Glutamatergic neuron (in vitro differentiated cells): ENCODE data around the gene CHD5. TPM values are rescaled to one million over a fixed set of nuclear protein-coding genes. Genes with fewer than 3 reads are reported as not detected.

Experiments
- DNase-seq: peaks from one replicate; pipeline ENCODE4 v3.0.0; 2022
- H3K27ac Mint-ChIP-seq: one replicate; pipeline ENCODE4 v1.8.0; 2020; ENCODE audit warnings: mild to moderate bottlenecking, mixed read lengths, inconsistent platforms; ENCODE audit not compliant: unreplicated experiment
- H3K27me3 Mint-ChIP-seq: one replicate; pipeline ENCODE4 v1.8.0; 2020; ENCODE audit warnings: mild to moderate bottlenecking, moderate library complexity, mixed read lengths, inconsistent platforms; ENCODE audit not compliant: unreplicated experiment
- H3K36me3 Mint-ChIP-seq: one replicate; pipeline ENCODE4 v1.8.0; 2020; ENCODE audit warnings: mild to moderate bottlenecking, mixed read lengths, inconsistent platforms; ENCODE audit not compliant: unreplicated experiment
- H3K4me1 Mint-ChIP-seq: one replicate; pipeline ENCODE4 v1.8.0; 2020; ENCODE audit warnings: mild to moderate bottlenecking, low read depth, mixed read lengths, inconsistent platforms; ENCODE audit not compliant: unreplicated experiment
- H3K4me3 Mint-ChIP-seq: one replicate; pipeline ENCODE4 v1.8.0; 2020; ENCODE audit warnings: mild to moderate bottlenecking, mixed read lengths, inconsistent platforms; ENCODE audit not compliant: unreplicated experiment
- H3K9me3 Mint-ChIP-seq: one replicate; pipeline ENCODE4 v1.8.0; 2020; ENCODE audit warnings: mild to moderate bottlenecking, moderate library complexity, mixed read lengths, inconsistent platforms; ENCODE audit not compliant: unreplicated experiment
- total RNA-seq: library from RNA; stranded (reverse); fragmentation: NEBNext Ultra II Directional; extraction: Animal tissue kit (Norgen Biotek cat#: 25700); gene quantifications from one replicate; pipeline ENCODE4 v1.2.1, GENCODE V29; 2021; ENCODE audit not compliant: unreplicated experiment
- TF ChIP-seq, protein P1 (sequence below): fragments of 200-600 bp; sonication (generic); IDR thresholded peaks from one replicate; pipeline ENCODE4 v1.5.0; 2021; ENCODE audit not compliant: partially characterized antibody, unreplicated experiment

CHD5 gene
- total RNA-seq, 1 donor from 2014 or later: 0.96 TPM

DNA sequence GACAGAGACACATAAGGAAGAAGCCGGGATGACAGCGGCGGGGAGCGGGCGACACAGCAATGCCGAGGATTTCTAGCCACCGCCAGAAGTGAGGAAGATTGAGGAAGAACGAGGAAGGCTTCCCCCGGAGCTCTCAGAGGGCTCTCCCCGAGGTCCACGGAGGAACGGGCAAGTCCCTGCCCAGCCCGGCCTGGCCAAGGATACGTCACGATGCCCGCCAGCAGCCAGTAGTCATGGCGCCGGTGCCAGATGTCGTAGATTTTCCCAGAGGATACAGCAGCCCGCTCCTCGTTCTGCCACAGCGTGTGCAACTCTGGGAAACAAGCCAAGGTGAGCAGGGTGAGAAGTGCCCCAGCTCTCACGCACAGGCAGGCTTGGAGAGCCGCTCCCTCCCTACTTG, 68.5 kb downstream of the CHD5 start:
- TF ChIP-seq, protein P1, sequence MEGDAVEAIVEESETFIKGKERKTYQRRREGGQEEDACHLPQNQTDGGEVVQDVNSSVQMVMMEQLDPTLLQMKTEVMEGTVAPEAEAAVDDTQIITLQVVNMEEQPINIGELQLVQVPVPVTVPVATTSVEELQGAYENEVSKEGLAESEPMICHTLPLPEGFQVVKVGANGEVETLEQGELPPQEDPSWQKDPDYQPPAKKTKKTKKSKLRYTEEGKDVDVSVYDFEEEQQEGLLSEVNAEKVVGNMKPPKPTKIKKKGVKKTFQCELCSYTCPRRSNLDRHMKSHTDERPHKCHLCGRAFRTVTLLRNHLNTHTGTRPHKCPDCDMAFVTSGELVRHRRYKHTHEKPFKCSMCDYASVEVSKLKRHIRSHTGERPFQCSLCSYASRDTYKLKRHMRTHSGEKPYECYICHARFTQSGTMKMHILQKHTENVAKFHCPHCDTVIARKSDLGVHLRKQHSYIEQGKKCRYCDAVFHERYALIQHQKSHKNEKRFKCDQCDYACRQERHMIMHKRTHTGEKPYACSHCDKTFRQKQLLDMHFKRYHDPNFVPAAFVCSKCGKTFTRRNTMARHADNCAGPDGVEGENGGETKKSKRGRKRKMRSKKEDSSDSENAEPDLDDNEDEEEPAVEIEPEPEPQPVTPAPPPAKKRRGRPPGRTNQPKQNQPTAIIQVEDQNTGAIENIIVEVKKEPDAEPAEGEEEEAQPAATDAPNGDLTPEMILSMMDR: no peak
- peaks cover 2% of the 10 kb centered on the region for H3K9me3 Mint-ChIP-seq
- DNase-seq: no peak

DNA sequence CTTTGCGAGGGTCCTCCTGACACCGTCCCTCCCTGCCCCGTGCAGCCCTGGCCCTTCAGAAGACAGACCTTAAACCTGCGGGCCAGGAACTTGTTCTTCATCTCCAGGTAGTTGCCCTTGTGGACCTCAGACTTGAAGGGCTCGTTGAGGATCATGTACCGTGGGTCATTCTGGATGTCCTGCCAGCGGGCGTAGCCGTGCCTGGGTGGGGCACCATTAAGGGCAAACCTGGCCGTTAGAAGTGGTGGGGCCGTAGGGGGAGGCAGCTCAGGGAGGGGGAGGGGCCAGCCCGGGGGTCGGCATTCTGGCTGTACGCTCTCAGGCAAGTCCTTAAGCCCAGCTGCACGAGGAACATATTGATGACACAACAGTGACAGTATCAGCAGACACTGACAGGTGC, 69.8 kb downstream of the CHD5 start:
- Mint-ChIP-seq H3K4me1 (no peaks in the 10 kb centered on the region), H3K9me3 (peaks cover 2% of the 10 kb centered on the region), H3K27ac (no peak overlapping the region), H3K36me3 (no peaks in the 10 kb centered on the region), H3K4me3 (no peak overlapping the region), H3K27me3 (peaks cover 6% of the 10 kb centered on the region)
- TF ChIP-seq, protein P1: no peak
- peak; percentile 11 for DNase-seq

More for the DNA sequence above, 68.5 kb downstream of the CHD5 start:
- Mint-ChIP-seq H3K4me1 (no peaks in the 10 kb centered on the region), H3K27ac (no peak overlapping the region), H3K36me3 (peaks cover 5% of the 10 kb centered on the region), H3K27me3 (peaks cover 6% of the 10 kb centered on the region), H3K4me3 (no peak overlapping the region)

DNA sequence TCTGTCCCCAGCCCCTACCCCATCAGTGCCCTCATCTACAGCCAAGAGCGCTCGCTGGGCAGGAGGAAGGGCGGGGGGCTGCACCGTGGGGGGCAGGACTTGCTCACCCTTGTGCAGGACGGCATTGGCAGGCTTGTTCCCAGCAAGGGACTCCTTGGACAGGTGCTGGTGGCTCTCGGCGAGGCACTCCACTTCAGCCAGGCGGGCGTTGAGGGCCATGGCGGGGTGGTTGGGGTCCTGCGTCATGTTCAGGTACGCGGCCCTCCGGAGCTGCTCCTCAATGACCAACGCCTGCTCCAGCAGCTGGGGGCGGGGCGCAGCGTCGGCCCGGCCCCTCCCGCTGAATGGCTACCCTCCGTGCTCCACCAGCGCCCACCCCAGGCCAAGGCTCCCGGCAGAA, 70.4 kb downstream of the CHD5 start:
- Mint-ChIP-seq H3K27me3 (peaks cover 9% of the 10 kb centered on the region), H3K9me3 (peaks cover 5% of the 10 kb centered on the region), H3K27ac (no peak overlapping the region), H3K36me3 (no peaks in the 10 kb centered on the region), H3K4me3 (no peak overlapping the region), H3K4me1 (no peaks in the 10 kb centered on the region)
- TF ChIP-seq, protein P1: no peak
- DNase-seq: peak; percentile 8

DNA sequence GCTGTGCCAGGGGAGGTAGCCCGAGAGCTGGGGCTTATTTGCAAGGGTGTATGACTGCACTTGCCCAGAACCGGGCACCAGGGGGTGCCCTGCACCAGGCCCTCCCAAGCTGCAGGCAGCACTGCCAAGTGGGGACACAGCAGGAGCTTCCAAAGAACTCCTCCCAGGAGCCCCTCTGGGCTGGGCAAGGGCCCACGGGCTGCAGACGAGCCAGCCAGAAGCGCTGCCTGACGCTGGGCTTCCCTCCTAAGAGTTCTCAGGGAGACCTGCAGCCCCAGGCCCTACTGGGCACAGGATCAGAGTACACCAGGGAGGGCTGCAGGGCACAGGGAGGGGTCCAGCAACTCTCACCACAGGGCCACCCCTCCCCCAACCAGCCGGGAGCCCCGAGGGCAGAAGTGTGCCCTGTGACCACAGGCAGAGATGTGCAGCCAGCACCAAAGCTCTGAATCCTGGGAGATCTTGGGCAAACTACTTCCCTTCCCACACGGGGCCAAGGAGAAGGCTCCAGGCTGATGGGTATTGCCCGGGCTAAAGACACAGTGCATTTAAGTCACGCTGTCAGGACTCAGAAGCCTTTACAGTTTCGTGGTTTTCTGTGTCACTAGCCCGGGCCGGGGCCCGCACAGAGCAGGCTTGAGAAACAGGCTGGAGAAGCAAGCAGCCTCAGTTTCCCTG, 71.0 kb downstream of the CHD5 start:
- TF ChIP-seq, protein P1: no peak

DNA sequence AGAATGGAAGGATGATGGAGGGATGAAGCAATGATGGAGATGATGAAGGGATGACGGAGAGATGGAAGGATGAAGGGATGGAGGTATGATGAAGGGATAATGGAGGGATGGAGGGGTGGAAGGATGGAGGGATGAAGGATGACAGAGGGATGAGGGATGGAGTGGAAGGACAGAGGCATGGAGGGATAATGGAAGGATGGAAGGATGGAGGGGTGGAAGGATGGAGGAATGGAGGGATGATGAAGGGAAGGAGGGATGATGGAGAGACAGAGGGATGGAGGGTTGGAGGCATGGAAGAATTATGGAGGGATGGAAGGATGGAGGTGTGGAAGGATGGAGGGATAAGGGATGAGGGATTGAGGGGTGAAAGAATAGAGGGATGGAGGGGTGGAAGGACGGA, 71.6 kb downstream of the CHD5 start:
- Mint-ChIP-seq H3K4me1 (no peaks in the 10 kb centered on the region), H3K9me3 (peaks cover 5% of the 10 kb centered on the region), H3K36me3 (no peaks in the 10 kb centered on the region), H3K4me3 (no peak overlapping the region), H3K27me3 (peaks cover 9% of the 10 kb centered on the region), H3K27ac (no peak overlapping the region)
- no peak for DNase-seq
- TF ChIP-seq, protein P1: no peak

More for the DNA sequence above, 71.0 kb downstream of the CHD5 start:
- Mint-ChIP-seq H3K27me3 (peaks cover 9% of the 10 kb centered on the region), H3K4me3 (no peak overlapping the region), H3K36me3 (no peaks in the 10 kb centered on the region), H3K9me3 (peaks cover 5% of the 10 kb centered on the region), H3K27ac (no peak overlapping the region), H3K4me1 (no peaks in the 10 kb centered on the region)
- DNase-seq: peak; percentile 23
